PC-9 (cell line): ENCODE data around the gene HSP90AB1.

Experiments
- EZH2 ChIP-seq: fragments of 200-600 bp; sonication (generic); IDR thresholded peaks from 2 replicates; pipeline ENCODE4 v1.8.0; 2017; ENCODE audit warnings: antibody characterized with exemption, low read depth
- TF ChIP-seq, protein P1 (sequence below): fragments of 200-600 bp; sonication (generic); conservative IDR thresholded peaks from 2 replicates; pipeline ENCODE4 v1.6.1; 2017; ENCODE audit warnings: mixed run types, antibody characterized with exemption, mild to moderate bottlenecking, moderate library complexity

- TF ChIP-seq, protein P1, sequence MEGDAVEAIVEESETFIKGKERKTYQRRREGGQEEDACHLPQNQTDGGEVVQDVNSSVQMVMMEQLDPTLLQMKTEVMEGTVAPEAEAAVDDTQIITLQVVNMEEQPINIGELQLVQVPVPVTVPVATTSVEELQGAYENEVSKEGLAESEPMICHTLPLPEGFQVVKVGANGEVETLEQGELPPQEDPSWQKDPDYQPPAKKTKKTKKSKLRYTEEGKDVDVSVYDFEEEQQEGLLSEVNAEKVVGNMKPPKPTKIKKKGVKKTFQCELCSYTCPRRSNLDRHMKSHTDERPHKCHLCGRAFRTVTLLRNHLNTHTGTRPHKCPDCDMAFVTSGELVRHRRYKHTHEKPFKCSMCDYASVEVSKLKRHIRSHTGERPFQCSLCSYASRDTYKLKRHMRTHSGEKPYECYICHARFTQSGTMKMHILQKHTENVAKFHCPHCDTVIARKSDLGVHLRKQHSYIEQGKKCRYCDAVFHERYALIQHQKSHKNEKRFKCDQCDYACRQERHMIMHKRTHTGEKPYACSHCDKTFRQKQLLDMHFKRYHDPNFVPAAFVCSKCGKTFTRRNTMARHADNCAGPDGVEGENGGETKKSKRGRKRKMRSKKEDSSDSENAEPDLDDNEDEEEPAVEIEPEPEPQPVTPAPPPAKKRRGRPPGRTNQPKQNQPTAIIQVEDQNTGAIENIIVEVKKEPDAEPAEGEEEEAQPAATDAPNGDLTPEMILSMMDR = no peak
- no peak for TF ChIP-seq EZH2
Measured at GRCh38 chr6:44201638-44202303, 45.1 kb upstream of the HSP90AB1 start.
